Thoracic aorta (tissue), 2 donors: ENCODE data around the gene GFY. TPM values are rescaled to one million over a fixed set of nuclear protein-coding genes. Genes with fewer than 3 reads are reported as not detected.

Experiments used
- ATAC-seq: fragments of 150-250 bp; one replicate; pipeline ENCODE4 v1.8.0; 2017; ENCODE audit warnings: low read depth; ENCODE audit not compliant: insufficient number of reproducible peaks, low FRiP score
- DNase-seq: peaks from one replicate; pipeline ENCODE4 v3.0.0-alpha.2; 2020; ENCODE audit warnings: low spot score
- H3K27ac ChIP-seq, 2 donors: fragments of 200-600 bp; sonication (generic); 1 replicate in 1 of 2; 2 replicates in 1 of 2; pipeline ENCODE4 v1.5.1; 2016; ENCODE audit warnings: mild to moderate bottlenecking in 2 of 2, moderate library complexity in 2 of 2
- H3K27me3 ChIP-seq: fragments of 200-600 bp; sonication (generic); replicated peaks from 2 replicates; pipeline ENCODE4 v1.6.0; 2016; ENCODE audit warnings: mild to moderate bottlenecking; ENCODE audit not compliant: insufficient read depth
- H3K36me3 ChIP-seq: fragments of 200-600 bp; sonication (generic); one replicate; pipeline ENCODE4 v1.5.1; 2016
- H3K4me1 ChIP-seq, 2 donors: fragments of 200-600 bp; sonication (generic); 1 replicate in 1 of 2; 2 replicates in 1 of 2; pipeline versions ENCODE4 v1.5.1 to v1.6.0; 2016; ENCODE audit warnings: low read depth in 2 of 2, mild to moderate bottlenecking in 1 of 2; ENCODE audit not compliant: control insufficient read depth in 1 of 2
- H3K4me3 ChIP-seq: fragments of 200-600 bp; sonication (generic); 2 replicates; pipeline ENCODE4 v1.5.1; 2016; ENCODE audit warnings: mild to moderate bottlenecking
- H3K9me3 ChIP-seq: fragments of 200-600 bp; sonication (generic); 2 replicates; pipeline ENCODE4 v1.5.1; 2016
- CTCF ChIP-seq: fragments of 200-600 bp; sonication (generic); IDR thresholded peaks from one replicate; pipeline ENCODE4 v1.5.1; 2019; ENCODE audit warnings: antibody characterized with exemption
- total RNA-seq, 2 donors: library from RNA; depleted of rRNA; stranded (reverse); fragments of >200 nt; gene quantifications; one replicate each; pipeline versions ENCODE4 v1.1.0 to v1.2.3, GENCODE V29; 2016

GFY gene
- not detected for total RNA-seq

DNA sequence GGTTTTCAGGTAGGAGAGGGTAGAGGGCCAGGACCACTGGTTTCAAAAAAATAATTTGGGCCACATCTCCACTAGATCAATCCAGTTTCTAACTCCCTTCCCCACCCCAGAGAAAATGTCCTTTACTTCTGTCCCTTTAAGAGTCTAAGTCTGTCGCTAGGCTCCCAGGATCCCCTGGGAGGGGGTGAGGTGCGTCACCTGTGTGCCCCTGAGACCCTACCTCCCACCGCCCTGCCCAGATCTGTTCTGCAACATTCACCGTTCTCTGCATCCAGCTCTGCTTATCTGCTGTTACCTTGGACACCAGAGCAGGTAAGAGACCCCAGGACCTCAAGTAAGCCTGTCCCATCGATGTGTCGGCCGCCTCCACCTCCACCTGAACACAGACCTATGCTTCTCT is at the start of gene GFY:
TSS of gene GFY (plus strand) at position 211 of the 400 bp plus-strand sequence. CDS start 1,043 bp downstream, outside the sequence.
- ATAC-seq, result no peak
- Histone ChIP-seq H3K4me1 (peaks cover 12 to 36% of the 10 kb centered on the region in 2 donors), H3K27me3 (peaks cover 71% of the 10 kb centered on the region), H3K27ac (no peak within 1 kb of the TSS), H3K36me3 (no peaks in the 10 kb centered on the region), H3K9me3 (no peaks in the 10 kb centered on the region), H3K4me3 (no peak within 1 kb of the TSS)
- no peak for DNase-seq
- TF ChIP-seq CTCF, result no peak

- Histone ChIP-seq H3K36me3 (no peaks in the 10 kb centered on the region), H3K9me3 (peaks cover 13% of the 10 kb centered on the region), H3K27ac (no peak overlapping the region), H3K4me3 (no peak overlapping the region), H3K4me1 (no peaks in the 10 kb centered on the region), H3K27me3 (no peaks in the 10 kb centered on the region)
- no peak for TF ChIP-seq CTCF
- DNase-seq (no peak), ATAC-seq (no peak)
Observed at GRCh38 chr19:49378512-49378911, 46.7 kb upstream of the GFY start.

- Histone ChIP-seq H3K9me3 (peaks cover 13% of the 10 kb centered on the region), H3K4me1 (no peaks in the 10 kb centered on the region), H3K27ac (no peak overlapping the region), H3K4me3 (no peak overlapping the region), H3K36me3 (no peaks in the 10 kb centered on the region), H3K27me3 (no peaks in the 10 kb centered on the region)
- ATAC-seq (no peak), DNase-seq (no peak)
- no peak for TF ChIP-seq CTCF
Observed at GRCh38 chr19:49380391-49380790, 44.8 kb upstream of the GFY start.

GRCh38 chr19:49382639-49383038 is 42.5 kb upstream of the GFY start:
- DNase-seq (no peak), ATAC-seq (no peak)
- no peaks in the 10 kb centered on the region for H3K27me3 ChIP-seq
- H3K27ac ChIP-seq, result no peak overlapping the region
- H3K4me1 ChIP-seq, result no peaks in the 10 kb centered on the region
- peaks cover 13% of the 10 kb centered on the region for H3K9me3 ChIP-seq
- no peaks in the 10 kb centered on the region for H3K36me3 ChIP-seq
- TF ChIP-seq CTCF, result no peak
- no peak overlapping the region for H3K4me3 ChIP-seq

DNA sequence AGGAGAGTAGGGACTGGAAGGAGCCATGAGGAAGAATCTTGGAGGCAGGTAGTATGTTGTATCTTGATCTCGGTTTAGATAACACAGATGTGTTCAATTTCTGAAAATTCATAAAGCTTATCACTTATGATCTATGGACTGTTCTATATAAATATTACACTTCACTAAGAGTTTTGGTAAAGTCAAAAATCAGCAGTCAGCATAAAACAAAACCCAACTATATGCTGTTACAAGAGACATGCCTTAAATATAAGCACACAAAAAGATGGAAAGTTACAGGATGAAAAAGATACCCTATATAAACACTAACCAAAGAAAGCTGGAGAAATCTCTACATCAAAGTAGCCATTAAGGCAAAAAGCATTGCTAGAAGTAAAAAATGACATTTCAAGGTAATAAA is 41.6 kb upstream of the GFY start:
- Histone ChIP-seq H3K27ac (no peak overlapping the region), H3K36me3 (no peaks in the 10 kb centered on the region), H3K27me3 (no peaks in the 10 kb centered on the region), H3K4me3 (no peak overlapping the region), H3K9me3 (peaks cover 13% of the 10 kb centered on the region), H3K4me1 (no peaks in the 10 kb centered on the region)
- DNase-seq (no peak), ATAC-seq (no peak)
- TF ChIP-seq CTCF, result no peak
